Subcutaneous adipose tissue (tissue), 4 donors: ENCODE data around the gene C2orf68. TPM values are rescaled to one million over a fixed set of nuclear protein-coding genes. Genes with fewer than 3 reads are reported as not detected.

ENCODE experiments used
- total RNA-seq, 4 donors: library from RNA; depleted of rRNA; stranded (reverse); fragments of >200 nt; gene quantifications; one replicate each; pipeline ENCODE4 v1.1.0, GENCODE V29; 2016
- TF ChIP-seq, protein P1 (sequence below): fragments of 450-650 bp; IDR thresholded peaks from one replicate; pipeline ENCODE4 v1.5.1; 2016; ENCODE audit warnings: low read depth, mild to moderate bottlenecking, control low read depth, antibody characterized with exemption, moderate library complexity

C2orf68 gene
- total RNA-seq, 4 donors from 2014 or later: 10.1 to 16.7 (median 15.7) TPM

DNA sequence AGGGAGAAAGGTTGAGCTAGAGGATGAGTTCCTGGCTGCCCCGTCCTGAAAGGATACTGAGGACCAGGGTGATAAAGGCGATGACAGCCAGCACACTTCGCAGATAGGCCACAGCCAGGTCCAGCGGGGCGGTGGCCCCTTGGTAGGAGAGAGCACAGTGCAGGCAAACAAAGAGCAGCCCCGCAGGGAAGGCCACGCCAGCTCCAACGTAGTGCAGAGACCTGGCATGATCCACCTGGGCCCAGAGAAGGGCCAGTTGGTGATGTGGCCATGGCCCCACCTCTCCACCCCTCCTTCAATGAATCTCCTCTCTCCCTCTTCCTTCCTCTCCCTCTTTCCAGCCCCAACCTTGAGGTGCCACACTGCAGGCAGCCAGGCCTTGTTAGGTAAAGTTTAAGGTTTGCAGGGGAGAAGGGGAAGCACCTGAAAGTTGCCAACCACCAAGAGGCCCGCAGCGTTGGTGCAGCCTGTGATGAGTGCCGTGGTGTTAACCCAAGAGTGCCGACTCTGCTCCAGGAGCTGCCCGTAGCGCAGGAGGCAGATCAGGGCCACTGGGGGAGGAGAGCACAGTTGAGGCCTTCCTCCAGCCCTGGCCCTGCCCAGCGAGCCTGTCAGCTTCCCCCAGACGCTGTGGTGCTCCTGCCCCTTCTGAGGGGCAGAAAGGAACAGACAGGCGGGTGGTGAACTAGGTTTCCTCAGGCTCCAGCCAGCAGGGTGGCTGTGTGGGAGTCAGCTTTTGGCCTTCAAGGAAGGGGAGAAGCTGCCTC lies 12.2 kb downstream of the C2orf68 start:
- TF ChIP-seq, protein P1, sequence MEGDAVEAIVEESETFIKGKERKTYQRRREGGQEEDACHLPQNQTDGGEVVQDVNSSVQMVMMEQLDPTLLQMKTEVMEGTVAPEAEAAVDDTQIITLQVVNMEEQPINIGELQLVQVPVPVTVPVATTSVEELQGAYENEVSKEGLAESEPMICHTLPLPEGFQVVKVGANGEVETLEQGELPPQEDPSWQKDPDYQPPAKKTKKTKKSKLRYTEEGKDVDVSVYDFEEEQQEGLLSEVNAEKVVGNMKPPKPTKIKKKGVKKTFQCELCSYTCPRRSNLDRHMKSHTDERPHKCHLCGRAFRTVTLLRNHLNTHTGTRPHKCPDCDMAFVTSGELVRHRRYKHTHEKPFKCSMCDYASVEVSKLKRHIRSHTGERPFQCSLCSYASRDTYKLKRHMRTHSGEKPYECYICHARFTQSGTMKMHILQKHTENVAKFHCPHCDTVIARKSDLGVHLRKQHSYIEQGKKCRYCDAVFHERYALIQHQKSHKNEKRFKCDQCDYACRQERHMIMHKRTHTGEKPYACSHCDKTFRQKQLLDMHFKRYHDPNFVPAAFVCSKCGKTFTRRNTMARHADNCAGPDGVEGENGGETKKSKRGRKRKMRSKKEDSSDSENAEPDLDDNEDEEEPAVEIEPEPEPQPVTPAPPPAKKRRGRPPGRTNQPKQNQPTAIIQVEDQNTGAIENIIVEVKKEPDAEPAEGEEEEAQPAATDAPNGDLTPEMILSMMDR: no peak

DNA sequence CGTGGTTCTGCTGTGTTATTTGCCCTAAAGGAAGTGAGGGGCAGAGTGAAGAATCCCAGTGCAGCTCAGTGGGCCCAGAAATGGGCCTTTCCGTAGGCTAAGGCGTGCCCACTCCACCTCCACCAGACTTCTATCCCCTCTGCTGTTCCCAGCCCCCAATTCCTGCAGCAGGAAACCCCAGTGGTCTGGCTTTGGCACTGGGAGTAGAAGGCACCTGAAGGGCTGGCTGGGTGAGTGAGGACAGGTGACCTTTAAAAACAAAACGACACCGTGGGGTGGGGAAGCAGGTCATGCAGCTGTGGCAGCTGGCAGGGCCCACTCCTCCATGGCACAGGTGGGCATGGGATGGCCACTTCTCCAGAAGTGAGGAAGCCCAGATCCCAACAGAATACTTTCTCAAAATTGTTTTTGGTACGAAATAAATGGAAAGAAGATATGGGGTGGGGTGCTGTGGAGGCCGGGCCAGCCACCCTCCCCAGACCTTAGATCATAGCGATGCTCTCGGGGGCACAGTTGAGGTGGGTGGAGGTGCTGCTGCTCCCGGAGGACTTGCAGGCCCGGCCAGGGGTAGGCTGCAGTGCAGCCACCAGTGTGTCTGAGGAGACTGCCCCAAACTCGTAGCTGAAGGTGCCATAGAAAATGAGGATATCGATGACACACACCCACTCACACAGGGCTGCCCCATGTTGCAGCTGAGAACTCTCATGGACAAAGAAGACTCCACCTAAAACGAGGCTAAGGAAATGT lies 13.1 kb downstream of the C2orf68 start:
- TF ChIP-seq, protein P1: no peak

DNA sequence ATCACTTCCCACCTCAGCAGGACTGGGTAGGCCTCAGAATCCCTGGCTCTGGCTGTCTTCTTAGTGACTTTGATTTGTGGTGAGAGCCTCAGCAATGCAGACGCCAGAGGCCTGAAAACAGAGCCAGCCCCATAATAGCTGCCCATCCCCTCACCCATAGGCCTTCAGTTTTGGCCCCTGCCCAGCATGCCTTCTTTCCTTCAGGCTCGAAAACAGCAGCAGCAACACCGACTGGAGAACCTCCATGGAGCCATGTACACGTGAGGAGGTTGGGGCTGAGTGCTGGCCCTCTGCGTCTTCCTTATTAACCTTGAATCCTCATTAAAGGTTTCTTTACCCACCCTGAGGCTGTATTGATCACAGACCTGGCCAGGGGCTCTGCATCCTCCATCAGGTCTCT lies 14.6 kb downstream of the C2orf68 start:
- TF ChIP-seq, protein P1: no peak

DNA sequence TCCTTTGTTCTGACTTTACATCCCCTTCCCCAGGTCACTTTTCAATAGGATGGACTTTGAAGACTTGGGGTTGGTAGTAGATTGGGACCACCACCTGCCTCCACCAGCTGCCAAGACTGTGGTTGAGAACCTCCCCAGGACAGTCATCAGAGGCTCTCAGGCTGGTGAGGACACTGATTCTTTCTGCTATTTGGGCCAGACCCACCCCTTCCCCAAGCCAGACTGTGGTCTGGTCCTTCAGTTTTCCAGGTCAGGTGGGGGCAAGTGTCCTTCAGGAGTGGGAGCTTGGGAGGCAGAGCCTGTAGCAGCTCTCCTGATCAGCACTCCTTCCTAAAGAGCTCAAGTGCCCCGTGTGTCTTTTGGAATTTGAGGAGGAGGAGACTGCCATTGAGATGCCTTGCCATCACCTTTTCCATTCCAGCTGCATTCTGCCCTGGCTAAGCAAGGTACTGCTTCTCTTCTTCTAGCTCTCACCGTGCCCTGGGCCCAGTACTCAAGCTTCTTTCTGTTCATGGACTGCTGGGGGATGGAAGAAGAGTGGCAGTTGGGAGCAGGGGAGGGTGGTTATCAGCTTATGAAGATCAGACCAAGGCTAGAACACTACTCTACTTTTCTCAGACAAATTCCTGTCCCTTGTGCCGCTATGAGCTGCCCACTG lies 15.3 kb downstream of the C2orf68 start:
- TF ChIP-seq, protein P1: no peak

DNA sequence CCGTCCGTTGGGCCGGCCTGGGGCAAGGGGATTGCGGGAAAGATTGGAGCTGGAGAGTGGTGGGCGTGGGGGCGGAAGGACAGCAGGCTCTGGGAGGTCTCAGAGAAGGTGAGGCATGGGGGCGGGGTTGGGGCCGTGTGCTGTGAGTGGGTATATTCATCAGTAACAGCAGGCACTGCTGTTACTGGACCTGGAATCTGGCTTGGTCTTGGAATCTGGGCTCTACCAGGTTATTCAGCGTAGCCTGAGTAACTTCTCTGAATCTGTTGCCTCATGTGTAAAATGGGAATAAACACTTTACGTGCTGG lies 15.9 kb downstream of the C2orf68 start:
- TF ChIP-seq, protein P1: no peak

DNA sequence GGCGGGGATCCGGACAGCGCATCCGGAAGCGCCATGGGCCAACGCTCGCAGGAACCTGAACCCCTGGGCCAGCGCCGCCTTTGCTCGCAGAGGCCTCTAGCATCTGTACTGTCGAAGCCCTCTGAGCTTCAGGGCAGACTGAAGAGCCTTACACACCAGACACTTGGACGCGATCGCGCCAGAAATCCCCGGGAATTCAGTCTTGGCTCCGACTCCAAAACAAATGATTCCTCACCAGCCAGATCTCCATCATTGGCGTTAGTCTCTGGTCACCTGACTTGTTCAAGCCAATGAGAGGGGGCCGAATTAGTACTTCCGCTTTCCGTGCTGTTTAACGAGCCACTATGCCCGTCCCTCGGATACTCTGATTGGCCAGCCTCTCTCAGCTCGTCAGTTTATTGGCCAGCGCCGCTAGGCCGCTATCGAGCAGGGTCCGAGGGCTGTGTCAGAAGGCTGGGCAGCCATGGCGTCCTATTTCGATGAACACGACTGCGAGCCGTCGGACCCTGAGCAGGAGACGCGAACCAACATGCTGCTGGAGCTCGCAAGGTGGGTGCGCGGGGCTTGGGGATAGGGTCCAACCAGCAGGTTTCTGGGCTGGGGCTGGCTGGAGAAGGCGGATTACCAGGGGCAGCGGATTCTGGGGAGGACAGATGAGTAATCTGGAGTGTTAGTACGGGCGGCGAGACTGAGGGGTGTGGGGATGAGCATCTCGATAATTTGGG lies 16.4 kb downstream of the C2orf68 start, which contains the start of gene RNF181:
Gene RNF181, plus strand, starts transcription at position 445 of the 725 bp plus-strand sequence. Its CDS starts 19 bp downstream, at position 464.
- TF ChIP-seq, protein P1: no peak
